GM12878 (cell line): Measurements from ENCODE around the gene BRIX1.
"Not testable (repeated sequence)": the region's sequence is repeated elsewhere in the genome, so short reads cannot be mapped to it uniquely, and the experiment has no call there.

ENCODE experiments used
- CBX5 ChIP-seq: sonication (generic); IDR thresholded peaks from 2 replicates; pipeline ENCODE4 v1.6.1; 2016; ENCODE audit warnings: low read depth, moderate library complexity, mild to moderate bottlenecking, inconsistent platforms
- CHD2 ChIP-seq: IDR thresholded peaks from 2 replicates; pipeline ENCODE4 v1.6.1; 2011; ENCODE audit warnings: low read depth, low read length, improper control_type of control experiment, borderline replicate concordance
- CTCF ChIP-seq, 3 experiments: IDR thresholded peaks in 2 of 3; conservative IDR thresholded peaks in 1 of 3; 2 replicates each; pipeline ENCODE4 v1.5.1; 2011; ENCODE audit warnings: low read depth in 3 of 3, low read length in 3 of 3, mild to moderate bottlenecking in 3 of 3, control low read depth in 2 of 3, moderate library complexity in 2 of 3, inconsistent platforms in 1 of 3, mixed read lengths in 1 of 3; ENCODE audit not compliant: control insufficient read depth in 2 of 3, insufficient read depth in 1 of 3; ENCODE audit errors: extremely low read depth in 1 of 3
- EZH2 ChIP-seq: IDR thresholded peaks from 2 replicates; pipeline ENCODE4 v1.6.1; 2012; ENCODE audit warnings: low read depth, mild to moderate bottlenecking, control low read depth, inconsistent platforms, low read length, borderline replicate concordance; ENCODE audit not compliant: control insufficient read depth
- HDAC2 ChIP-seq: fragments of 200-600 bp; sonication (generic); IDR thresholded peaks from 2 replicates; pipeline ENCODE4 v1.6.1; 2017
- POLR2AphosphoS5 ChIP-seq: IDR thresholded peaks from 2 replicates; pipeline ENCODE4 v1.6.1; 2011; ENCODE audit warnings: mild to moderate bottlenecking, low read length, inconsistent platforms
- SIN3A ChIP-seq: IDR thresholded peaks from 2 replicates; pipeline ENCODE4 v1.6.1; 2012; ENCODE audit warnings: low read depth, low read length, improper control_type of control experiment
- TF ChIP-seq, protein P1 (sequence below): fragments of 450-650 bp; IDR thresholded peaks from 2 replicates; pipeline ENCODE4 v1.6.1; 2018; ENCODE audit warnings: borderline replicate concordance, mild to moderate bottlenecking; ENCODE audit not compliant: partially characterized antibody

DNA sequence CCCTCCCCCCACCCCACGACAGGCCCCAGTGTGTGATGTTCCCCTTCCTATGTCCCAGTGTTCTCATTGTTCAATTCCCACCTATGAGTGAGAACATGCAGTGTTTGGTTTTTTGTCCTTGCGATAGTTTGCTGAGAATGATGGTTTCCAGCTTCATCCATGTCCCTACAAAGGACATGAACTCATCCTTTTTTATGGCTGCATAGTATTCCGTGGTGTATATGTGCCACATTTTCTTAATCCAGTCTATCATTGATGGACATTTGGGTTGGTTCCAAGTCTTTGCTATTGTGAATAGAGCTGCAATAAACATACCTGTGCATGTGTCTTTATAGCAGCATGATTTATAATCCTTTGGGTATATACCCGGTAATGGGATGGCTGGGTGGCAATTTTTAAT lies 56.1 kb downstream of the BRIX1 start:
- TF ChIP-seq HDAC2; CBX5; CHD2; CTCF (IDR thresholded peaks at IDR 0.05 in 2 of 3, conservative IDR thresholded peaks at IDR 0.05 in 1 of 3; ENCODE audit: control insufficient read depth in 2 of 3, extremely low read depth in 1 of 3, insufficient read depth in 1 of 3, low read depth in 3 of 3, low read length in 3 of 3); SIN3A; POLR2AphosphoS5; EZH2: not testable (repeated sequence)
- TF ChIP-seq, protein P1, sequence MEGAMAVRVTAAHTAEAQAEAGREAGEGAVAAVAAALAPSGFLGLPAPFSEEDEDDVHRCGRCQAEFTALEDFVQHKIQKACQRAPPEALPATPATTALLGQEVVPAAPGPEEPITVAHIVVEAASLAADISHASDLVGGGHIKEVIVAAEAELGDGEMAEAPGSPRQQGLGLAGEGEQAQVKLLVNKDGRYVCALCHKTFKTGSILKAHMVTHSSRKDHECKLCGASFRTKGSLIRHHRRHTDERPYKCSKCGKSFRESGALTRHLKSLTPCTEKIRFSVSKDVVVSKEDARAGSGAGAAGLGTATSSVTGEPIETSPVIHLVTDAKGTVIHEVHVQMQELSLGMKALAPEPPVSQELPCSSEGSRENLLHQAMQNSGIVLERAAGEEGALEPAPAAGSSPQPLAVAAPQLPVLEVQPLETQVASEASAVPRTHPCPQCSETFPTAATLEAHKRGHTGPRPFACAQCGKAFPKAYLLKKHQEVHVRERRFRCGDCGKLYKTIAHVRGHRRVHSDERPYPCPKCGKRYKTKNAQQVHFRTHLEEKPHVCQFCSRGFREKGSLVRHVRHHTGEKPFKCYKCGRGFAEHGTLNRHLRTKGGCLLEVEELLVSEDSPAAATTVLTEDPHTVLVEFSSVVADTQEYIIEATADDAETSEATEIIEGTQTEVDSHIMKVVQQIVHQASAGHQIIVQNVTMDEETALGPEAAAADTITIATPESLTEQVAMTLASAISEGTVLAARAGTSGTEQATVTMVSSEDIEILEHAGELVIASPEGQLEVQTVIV = not testable (repeated sequence)
